HEK293T (cell line): ENCODE measurements around the gene MKRN2.

Experiments used
- CTCF ChIA-PET: fragments of 350-600 bp; formaldehyde crosslinking; extraction: SDS; loops from one replicate; lab custom pipeline; 2021; ENCODE audit warnings: antibody characterized with exemption, inconsistent platforms; lab: Yijun Ruan, JAX
- POLR2A ChIA-PET: fragments of 350-600 bp; formaldehyde crosslinking; extraction: SDS; loops from one replicate; lab custom pipeline; 2020; ENCODE audit warnings: antibody characterized with exemption, inconsistent platforms; lab: Yijun Ruan, JAX
- DNase-seq: peaks from one replicate; pipeline ENCODE4 v3.0.0; 2012; ENCODE audit warnings: mixed read lengths; ENCODE audit errors: extremely low spot score
- ARNT ChIP-seq: fragments of 450-650 bp; IDR thresholded peaks from 2 replicates; pipeline ENCODE4 v1.6.1; 2017; ENCODE audit warnings: mild to moderate bottlenecking
- BHLHE40 ChIP-seq: fragments of 450-650 bp; IDR thresholded peaks from 2 replicates; pipeline ENCODE4 v1.6.1; 2016; ENCODE audit warnings: mild to moderate bottlenecking, moderate library complexity, borderline replicate concordance
- CTBP1 ChIP-seq: fragments of 450-650 bp; IDR thresholded peaks from 2 replicates; pipeline ENCODE4 v1.6.1; 2016; ENCODE audit warnings: borderline replicate concordance
- ELF4 ChIP-seq: fragments of 450-650 bp; IDR thresholded peaks from 2 replicates; pipeline ENCODE4 v1.6.1; 2017; ENCODE audit warnings: antibody characterized with exemption
- FOXA1 ChIP-seq: fragments of 450-650 bp; IDR thresholded peaks from 2 replicates; pipeline ENCODE4 v1.6.1; 2016; ENCODE audit warnings: mild to moderate bottlenecking
- FOXK2 ChIP-seq: fragments of 450-650 bp; IDR thresholded peaks from 2 replicates; pipeline ENCODE4 v1.6.1; 2016; ENCODE audit warnings: mild to moderate bottlenecking
- FOXM1 ChIP-seq: fragments of 450-650 bp; IDR thresholded peaks from 2 replicates; pipeline ENCODE4 v1.6.1; 2017; ENCODE audit warnings: mild to moderate bottlenecking, borderline replicate concordance
- HDGF ChIP-seq: fragments of 450-650 bp; IDR thresholded peaks from 2 replicates; pipeline ENCODE4 v1.6.1; 2017; ENCODE audit warnings: antibody characterized with exemption, borderline replicate concordance
- L3MBTL2 ChIP-seq: fragments of 450-650 bp; conservative IDR thresholded peaks from 2 replicates; pipeline ENCODE4 v1.6.1; 2016; ENCODE audit warnings: mild to moderate bottlenecking
- LEF1 ChIP-seq: fragments of 450-650 bp; IDR thresholded peaks from 2 replicates; pipeline ENCODE4 v1.6.1; 2017; ENCODE audit warnings: mild to moderate bottlenecking, borderline replicate concordance
- NFRKB ChIP-seq: fragments of 450-650 bp; IDR thresholded peaks from 2 replicates; pipeline ENCODE4 v1.6.1; 2016; ENCODE audit warnings: mild to moderate bottlenecking, moderate library complexity
- SP1 ChIP-seq: fragments of 450-650 bp; IDR thresholded peaks from 2 replicates; pipeline ENCODE4 v1.6.1; 2017
- SUZ12 ChIP-seq: fragments of 450-650 bp; IDR thresholded peaks from 2 replicates; pipeline ENCODE4 v1.6.1; 2016; ENCODE audit warnings: mild to moderate bottlenecking
- TARDBP ChIP-seq: fragments of 450-650 bp; IDR thresholded peaks from 2 replicates; pipeline ENCODE4 v1.6.1; 2016
- ZNF384 ChIP-seq: fragments of 450-650 bp; IDR thresholded peaks from 2 replicates; pipeline ENCODE4 v1.6.1; 2016
- TF ChIP-seq, protein P1 (sequence below): fragments of 450-650 bp; IDR thresholded peaks from 2 replicates; pipeline ENCODE4 v1.6.1; 2016

MKRN2 gene

DNA sequence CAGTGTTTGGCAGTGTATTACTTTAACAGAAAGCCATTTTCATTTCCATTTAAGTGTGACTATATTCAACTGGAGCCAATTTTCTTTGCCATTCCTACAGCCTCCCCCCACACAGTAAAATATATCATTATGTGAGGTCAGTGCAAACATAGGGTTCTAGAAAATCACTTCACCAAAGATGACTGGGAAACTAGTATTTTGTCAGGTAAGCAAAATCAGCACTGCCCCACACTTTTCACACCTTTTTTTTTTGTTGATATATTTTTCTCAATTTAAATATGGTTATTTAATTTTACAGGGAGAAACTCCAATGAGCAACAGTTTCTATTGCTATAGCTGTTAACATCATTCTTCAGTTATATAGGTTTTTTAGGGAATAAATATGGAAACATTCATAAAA lies 41.3 kb upstream of the MKRN2 start:
- TF ChIP-seq SP1 (no peak), FOXA1 (no peak)
- no peak for DNase-seq
- CTCF ChIA-PET: no interaction called here
- POLR2A ChIA-PET: no interaction called here

DNA sequence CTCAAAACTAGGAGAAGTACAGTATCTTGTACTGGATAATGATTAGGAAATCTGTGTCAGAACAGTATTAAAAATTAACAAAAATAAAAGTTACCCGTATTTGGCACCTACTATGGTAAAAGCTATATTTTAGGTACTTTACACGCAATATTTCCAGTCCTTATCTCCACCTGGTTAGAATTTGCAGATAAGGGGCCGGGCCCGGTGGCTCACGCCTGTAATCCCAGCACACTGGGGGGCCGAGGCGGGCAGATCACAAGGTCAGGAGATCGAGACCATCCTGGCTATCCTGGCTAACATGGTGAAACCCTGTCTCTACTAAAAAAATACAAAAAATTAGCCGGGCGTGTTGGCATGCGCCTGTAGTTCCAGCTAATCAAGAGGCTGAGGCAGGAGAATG lies 40.0 kb upstream of the MKRN2 start:
- POLR2A ChIA-PET: no interaction called here
- TF ChIP-seq, protein P1, sequence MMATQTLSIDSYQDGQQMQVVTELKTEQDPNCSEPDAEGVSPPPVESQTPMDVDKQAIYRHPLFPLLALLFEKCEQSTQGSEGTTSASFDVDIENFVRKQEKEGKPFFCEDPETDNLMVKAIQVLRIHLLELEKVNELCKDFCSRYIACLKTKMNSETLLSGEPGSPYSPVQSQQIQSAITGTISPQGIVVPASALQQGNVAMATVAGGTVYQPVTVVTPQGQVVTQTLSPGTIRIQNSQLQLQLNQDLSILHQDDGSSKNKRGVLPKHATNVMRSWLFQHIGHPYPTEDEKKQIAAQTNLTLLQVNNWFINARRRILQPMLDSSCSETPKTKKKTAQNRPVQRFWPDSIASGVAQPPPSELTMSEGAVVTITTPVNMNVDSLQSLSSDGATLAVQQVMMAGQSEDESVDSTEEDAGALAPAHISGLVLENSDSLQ: no peak
- TF ChIP-seq ELF4 (no peak), NFRKB (no peak), LEF1 (no peak), ZNF384 (no peak), ARNT (no peak), L3MBTL2 (no peak), TARDBP (no peak), CTBP1 (no peak), FOXK2 (no peak)
- CTCF ChIA-PET: interaction anchor here (0.6 kb wide), 1 partner anchor 744 kb away, joined by 3 read pairs; no protein-coding TSS in a partner anchor
- DNase-seq: no peak

DNA sequence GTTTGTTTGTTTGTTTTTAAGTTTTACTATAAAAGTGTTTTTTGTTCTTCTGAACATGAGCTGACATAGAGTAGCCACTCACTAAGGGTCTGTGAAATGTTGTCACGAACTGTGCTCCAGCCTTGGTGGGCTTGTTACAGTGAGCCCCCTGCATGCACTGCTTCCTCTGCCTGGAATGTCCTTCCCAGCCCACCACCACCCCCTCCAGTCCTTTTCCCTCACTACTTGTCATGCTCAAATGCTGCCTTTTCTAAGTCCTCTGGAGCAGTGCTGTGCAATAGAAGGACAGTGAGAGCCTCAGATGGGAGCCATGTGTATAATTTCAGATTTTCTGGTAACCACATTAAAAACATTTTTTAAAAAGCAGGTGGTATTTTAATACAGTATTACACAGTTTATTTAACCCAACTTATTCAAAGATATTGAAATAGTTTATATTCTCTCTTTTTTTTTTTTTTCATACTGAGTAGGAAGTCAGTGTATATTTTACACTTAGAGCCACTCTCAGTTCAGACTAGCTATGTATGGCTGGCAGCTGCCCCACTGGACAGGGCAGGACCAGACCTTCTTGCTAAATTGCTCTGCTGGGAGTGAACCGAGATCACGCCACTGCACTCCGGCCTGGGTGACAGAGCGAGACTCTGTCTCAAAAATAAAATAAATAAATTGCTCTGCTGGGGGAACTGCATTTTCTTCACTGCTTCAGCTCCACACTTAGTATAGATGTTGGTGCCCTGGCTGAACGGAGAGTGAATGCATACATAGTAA lies 38.4 kb upstream of the MKRN2 start:
- TF ChIP-seq ARNT: no peak
- TF ChIP-seq FOXK2: no peak
- TF ChIP-seq, protein P1: no peak
- TF ChIP-seq HDGF: no peak
- TF ChIP-seq NFRKB: no peak
- TF ChIP-seq LEF1: no peak
- no peak for TF ChIP-seq SP1
- no peak for TF ChIP-seq SUZ12
- no peak for TF ChIP-seq CTBP1
- TF ChIP-seq ZNF384: no peak
- TF ChIP-seq TARDBP: no peak
- no peak for TF ChIP-seq BHLHE40
- TF ChIP-seq FOXM1: no peak
- no peak for TF ChIP-seq ELF4
- CTCF ChIA-PET: no interaction called here
- DNase-seq: no peak
- POLR2A ChIA-PET: interaction anchor here (1.0 kb wide), 1 partner anchor 34 kb away, joined by 3 read pairs; the partner anchor contains the start of gene TSEN2

DNA sequence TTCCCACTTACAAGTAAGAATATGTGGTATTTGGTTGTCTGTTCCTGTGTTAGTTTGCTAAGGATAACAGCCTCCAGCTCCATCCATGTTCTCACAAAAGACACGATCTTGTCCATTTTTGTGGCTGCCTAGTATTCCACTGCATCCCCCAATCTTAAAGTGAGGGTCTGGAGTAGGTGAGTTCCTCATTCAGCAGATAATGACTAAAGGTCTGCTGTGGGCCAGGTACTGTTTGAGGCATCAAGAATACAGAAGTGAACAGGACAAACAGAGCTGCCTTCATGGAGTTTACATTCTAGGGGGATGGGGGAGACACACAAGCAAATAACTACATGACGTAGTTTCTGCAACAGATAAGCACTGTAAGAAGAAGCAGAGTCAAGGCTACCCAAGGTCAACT lies 35.9 kb upstream of the MKRN2 start:
- ChIA-PET POLR2A (no interaction called here), CTCF (no interaction called here)
- no peak for DNase-seq
- TF ChIP-seq SUZ12: no peak
- TF ChIP-seq, protein P1: no peak
- TF ChIP-seq BHLHE40: no peak
- TF ChIP-seq L3MBTL2: no peak
- TF ChIP-seq FOXK2: no peak
- no peak for TF ChIP-seq TARDBP
- TF ChIP-seq HDGF: no peak
- TF ChIP-seq SP1: no peak
- no peak for TF ChIP-seq ZNF384
- TF ChIP-seq NFRKB: no peak
- no peak for TF ChIP-seq ELF4
- no peak for TF ChIP-seq ARNT

DNA sequence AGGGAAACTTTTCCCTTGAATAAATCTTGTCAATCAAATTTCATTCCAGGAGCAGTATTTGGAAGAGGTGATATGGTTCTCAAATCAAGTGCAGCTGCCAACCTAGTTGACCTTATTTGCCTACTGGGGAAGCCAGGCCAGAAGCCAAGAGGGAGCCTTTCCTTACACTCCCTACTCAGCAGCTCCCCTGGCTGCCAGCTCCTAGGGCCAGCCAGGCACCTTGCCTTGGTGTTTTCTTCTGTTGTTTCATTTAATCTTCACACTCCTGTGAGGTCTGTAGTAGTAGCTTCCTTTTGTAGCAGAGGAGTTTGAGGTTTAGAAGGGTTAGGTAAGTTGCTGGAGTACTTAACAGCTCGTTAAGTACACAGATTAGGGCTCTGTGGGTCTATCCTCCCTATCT lies 34.2 kb upstream of the MKRN2 start:
- CTCF ChIA-PET: interaction anchor here (1.3 kb wide), 1 partner anchor 43 kb away, joined by 8 read pairs; no protein-coding TSS in a partner anchor
- no peak for DNase-seq
- TF ChIP-seq CTBP1 (no peak), ARNT (no peak), BHLHE40 (no peak), TARDBP (no peak), FOXK2 (no peak), NFRKB (no peak), L3MBTL2 (no peak), SUZ12 (no peak), ZNF384 (no peak), LEF1 (no peak), HDGF (no peak), SP1 (no peak), FOXM1 (no peak)
- TF ChIP-seq, protein P1: no peak
- POLR2A ChIA-PET: no interaction called here

DNA sequence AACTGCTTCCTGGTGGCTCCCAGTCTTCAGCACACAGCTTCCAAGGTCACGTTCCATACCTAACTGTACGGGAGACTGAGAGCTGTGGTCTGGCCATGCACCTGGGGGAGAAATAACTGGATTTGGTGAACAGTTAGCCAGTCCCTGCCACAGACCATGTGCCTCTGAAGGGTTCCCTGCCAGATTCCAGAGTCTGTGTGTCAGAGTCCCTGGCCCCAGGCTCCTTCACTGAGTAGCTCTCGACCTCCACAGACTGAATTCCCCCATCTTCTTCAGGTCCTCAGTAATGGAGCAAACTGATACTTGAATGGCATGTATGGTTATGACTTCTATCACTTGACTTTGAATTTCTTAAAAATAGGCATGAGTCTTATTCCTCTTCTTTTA lies 29.1 kb upstream of the MKRN2 start:
- no peak for DNase-seq
- ChIA-PET CTCF (no interaction called here), POLR2A (no interaction called here)
- TF ChIP-seq BHLHE40: no peak
- no peak for TF ChIP-seq SP1
- no peak for TF ChIP-seq CTBP1
- no peak for TF ChIP-seq ELF4
- TF ChIP-seq FOXK2: no peak
- no peak for TF ChIP-seq FOXM1
- TF ChIP-seq ARNT: no peak
- no peak for TF ChIP-seq HDGF
- TF ChIP-seq LEF1: no peak
- TF ChIP-seq, protein P1: no peak
- no peak for TF ChIP-seq L3MBTL2
- no peak for TF ChIP-seq FOXA1
- no peak for TF ChIP-seq ZNF384
- no peak for TF ChIP-seq SUZ12
